ENCODE measurements around the gene CPN2. TPM values are rescaled to one million over a fixed set of nuclear protein-coding genes. Genes with fewer than 3 reads are reported as not detected.

Gene CPN2
- total and polyA plus RNA-seq, 2 experiments from 2014 or later: 0.10 to 0.14 TPM

DNA sequence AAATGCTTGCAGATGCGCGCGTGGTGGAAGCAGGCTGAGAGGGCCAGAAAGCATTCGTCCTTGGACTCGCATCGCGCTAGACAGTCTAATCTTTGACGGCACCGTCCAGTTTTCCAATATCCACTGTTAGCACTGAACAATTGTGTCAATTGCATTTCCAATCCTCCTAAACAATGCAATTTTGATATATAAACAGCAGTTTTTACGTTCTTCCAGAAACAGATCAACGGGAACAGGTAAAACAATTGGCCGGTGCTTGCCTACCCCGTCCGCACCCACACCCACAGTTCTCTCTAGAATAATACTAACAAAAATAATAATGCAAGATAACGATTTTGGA is 17.2 kb downstream of the CPN2 start (continued):
- TF ChIP-seq, protein P1, sequence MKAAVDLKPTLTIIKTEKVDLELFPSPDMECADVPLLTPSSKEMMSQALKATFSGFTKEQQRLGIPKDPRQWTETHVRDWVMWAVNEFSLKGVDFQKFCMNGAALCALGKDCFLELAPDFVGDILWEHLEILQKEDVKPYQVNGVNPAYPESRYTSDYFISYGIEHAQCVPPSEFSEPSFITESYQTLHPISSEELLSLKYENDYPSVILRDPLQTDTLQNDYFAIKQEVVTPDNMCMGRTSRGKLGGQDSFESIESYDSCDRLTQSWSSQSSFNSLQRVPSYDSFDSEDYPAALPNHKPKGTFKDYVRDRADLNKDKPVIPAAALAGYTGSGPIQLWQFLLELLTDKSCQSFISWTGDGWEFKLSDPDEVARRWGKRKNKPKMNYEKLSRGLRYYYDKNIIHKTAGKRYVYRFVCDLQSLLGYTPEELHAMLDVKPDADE (IDR thresholded peaks at IDR 0.05): no peak
- no peak for TF ChIP-seq NANOG (IDR thresholded peaks at IDR 0.05; ENCODE audit: borderline replicate concordance)
- TF ChIP-seq, protein P2, sequence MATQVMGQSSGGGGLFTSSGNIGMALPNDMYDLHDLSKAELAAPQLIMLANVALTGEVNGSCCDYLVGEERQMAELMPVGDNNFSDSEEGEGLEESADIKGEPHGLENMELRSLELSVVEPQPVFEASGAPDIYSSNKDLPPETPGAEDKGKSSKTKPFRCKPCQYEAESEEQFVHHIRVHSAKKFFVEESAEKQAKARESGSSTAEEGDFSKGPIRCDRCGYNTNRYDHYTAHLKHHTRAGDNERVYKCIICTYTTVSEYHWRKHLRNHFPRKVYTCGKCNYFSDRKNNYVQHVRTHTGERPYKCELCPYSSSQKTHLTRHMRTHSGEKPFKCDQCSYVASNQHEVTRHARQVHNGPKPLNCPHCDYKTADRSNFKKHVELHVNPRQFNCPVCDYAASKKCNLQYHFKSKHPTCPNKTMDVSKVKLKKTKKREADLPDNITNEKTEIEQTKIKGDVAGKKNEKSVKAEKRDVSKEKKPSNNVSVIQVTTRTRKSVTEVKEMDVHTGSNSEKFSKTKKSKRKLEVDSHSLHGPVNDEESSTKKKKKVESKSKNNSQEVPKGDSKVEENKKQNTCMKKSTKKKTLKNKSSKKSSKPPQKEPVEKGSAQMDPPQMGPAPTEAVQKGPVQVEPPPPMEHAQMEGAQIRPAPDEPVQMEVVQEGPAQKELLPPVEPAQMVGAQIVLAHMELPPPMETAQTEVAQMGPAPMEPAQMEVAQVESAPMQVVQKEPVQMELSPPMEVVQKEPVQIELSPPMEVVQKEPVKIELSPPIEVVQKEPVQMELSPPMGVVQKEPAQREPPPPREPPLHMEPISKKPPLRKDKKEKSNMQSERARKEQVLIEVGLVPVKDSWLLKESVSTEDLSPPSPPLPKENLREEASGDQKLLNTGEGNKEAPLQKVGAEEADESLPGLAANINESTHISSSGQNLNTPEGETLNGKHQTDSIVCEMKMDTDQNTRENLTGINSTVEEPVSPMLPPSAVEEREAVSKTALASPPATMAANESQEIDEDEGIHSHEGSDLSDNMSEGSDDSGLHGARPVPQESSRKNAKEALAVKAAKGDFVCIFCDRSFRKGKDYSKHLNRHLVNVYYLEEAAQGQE (IDR thresholded peaks at IDR 0.05; ENCODE audit: unreplicated experiment): no peak
- TF ChIP-seq, protein P3, sequence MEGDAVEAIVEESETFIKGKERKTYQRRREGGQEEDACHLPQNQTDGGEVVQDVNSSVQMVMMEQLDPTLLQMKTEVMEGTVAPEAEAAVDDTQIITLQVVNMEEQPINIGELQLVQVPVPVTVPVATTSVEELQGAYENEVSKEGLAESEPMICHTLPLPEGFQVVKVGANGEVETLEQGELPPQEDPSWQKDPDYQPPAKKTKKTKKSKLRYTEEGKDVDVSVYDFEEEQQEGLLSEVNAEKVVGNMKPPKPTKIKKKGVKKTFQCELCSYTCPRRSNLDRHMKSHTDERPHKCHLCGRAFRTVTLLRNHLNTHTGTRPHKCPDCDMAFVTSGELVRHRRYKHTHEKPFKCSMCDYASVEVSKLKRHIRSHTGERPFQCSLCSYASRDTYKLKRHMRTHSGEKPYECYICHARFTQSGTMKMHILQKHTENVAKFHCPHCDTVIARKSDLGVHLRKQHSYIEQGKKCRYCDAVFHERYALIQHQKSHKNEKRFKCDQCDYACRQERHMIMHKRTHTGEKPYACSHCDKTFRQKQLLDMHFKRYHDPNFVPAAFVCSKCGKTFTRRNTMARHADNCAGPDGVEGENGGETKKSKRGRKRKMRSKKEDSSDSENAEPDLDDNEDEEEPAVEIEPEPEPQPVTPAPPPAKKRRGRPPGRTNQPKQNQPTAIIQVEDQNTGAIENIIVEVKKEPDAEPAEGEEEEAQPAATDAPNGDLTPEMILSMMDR (conservative IDR thresholded peaks at IDR 0.05; ENCODE audit: low read depth in 2 of 2): no peak
- no peak for TF ChIP-seq EZH2 (IDR thresholded peaks at IDR 0.05; ENCODE audit: low read depth, unreplicated experiment)
- no peak for TF ChIP-seq ZNF114 (CRISPR knock-in tag; IDR thresholded peaks at IDR 0.05)

DNA sequence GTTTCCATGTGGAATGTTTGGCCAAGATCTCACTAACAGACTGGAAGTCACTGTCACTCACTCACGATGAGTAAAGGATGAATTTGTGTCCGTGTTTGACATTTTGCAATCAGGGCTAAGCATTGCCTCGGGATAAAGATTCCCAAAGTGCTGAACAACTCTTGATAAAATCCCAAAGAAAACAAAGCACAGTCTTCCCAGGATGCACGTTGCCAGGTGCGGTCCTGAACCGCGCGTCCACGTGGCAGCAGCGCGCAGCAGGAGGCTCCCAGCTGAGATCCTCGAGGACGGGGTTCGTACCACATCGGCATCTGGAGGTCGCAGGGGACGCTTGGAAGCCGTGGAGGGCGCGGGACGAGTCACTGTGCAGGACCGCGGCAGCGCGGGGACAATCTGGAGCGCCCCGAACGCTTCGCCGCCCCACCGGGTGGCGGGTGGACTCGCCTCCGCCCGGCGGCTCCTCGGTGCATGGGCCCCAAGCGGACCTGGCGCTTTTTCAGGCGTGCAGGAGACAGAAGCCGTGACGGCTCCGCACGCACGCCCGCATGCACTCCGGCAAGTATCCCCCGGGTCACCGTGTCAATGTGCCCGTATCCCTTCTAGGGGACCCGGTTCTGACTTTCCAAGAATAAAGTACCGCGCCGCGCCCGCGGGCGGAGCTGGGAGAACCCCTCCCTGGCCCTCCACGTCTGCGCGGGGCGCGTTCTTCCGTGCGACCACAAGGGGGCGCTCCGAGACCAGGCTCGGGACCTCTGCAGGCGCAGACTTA is 17.7 kb downstream of the CPN2 start:
- H3K27ac Mint-ChIP-seq: no peak overlapping the region
- Histone ChIP-seq H3K27ac (ENCODE audit: low read depth) (no peak overlapping the region), H3K4me1 (ENCODE audit: insufficient read depth) (no peaks in the 10 kb centered on the region), H2AFZ (peak overlapping the region; percentile 97), H4K20me1 (replicated peaks; ENCODE audit: insufficient read depth) (no peaks in the 10 kb centered on the region), H3K9me2 (ENCODE audit: insufficient read depth) (no peaks in the 10 kb centered on the region), H3F3A (replicated peaks; ENCODE audit: low read depth) (peaks cover 5% of the 10 kb centered on the region; the same call in 1 of the 2 replicates), H3K4me3 (peak overlapping the region; percentile 59), H3K79me2 (replicated peaks; ENCODE audit: insufficient read depth) (no peaks in the 10 kb centered on the region), H3K4me2 (peak overlapping the region; percentile 81), H3K36me3 (ENCODE audit: insufficient read depth) (no peaks in the 10 kb centered on the region), H3K27me3 (ENCODE audit: insufficient read depth) (peaks cover 24% of the 10 kb centered on the region)
- H3K9me3 Mint-ChIP-seq: no peaks in the 10 kb centered on the region
- peak; percentile 92 for ATAC-seq
- H3K4me3 Mint-ChIP-seq: peak overlapping the region; percentile 73
- H3K27me3 Mint-ChIP-seq (ENCODE audit: insufficient read depth, low read depth, poor library complexity): peaks cover 26% of the 10 kb centered on the region
- TF ChIP-seq ZNF331 (CRISPR knock-in tag; IDR thresholded peaks at IDR 0.05; ENCODE audit: low read depth) (no peak), CREB1 (CRISPR knock-in tag; IDR thresholded peaks at IDR 0.05; ENCODE audit: low read depth) (0 out of 2 replicates have a peak, but pooled peaks have one; percentile 57)
- TF ChIP-seq, protein P3 (conservative IDR thresholded peaks at IDR 0.05; ENCODE audit: low read depth in 2 of 2): peak; percentile 91 to 98
- peaks cover 23% of the 10 kb centered on the region for H3K4me1 Mint-ChIP-seq
- peak; percentile 91 for DNase-seq (ENCODE audit: low spot score)
- H3K36me3 Mint-ChIP-seq (ENCODE audit: low read depth): no peaks in the 10 kb centered on the region; the same call in 2 of the 3 replicates

All from GM23338 (cell line).